WI38 (cell line): Measurements from ENCODE around the gene OCA2.

Experiments
- H3K4me3 ChIP-seq: 2 replicates; pipeline ENCODE4 v1.5.1; 2011; ENCODE audit warnings: low read depth, mild to moderate bottlenecking, control low read depth, low read length
- CTCF ChIP-seq: IDR thresholded peaks from 2 replicates; pipeline ENCODE4 v1.5.1; 2012; ENCODE audit warnings: low read depth, mild to moderate bottlenecking, control low read depth, low read length

The OCA2 gene

GRCh38 chr15:28027714-28028076 is 71.4 kb downstream of the OCA2 start:
- no peak for TF ChIP-seq CTCF
- no peak overlapping the region for H3K4me3 ChIP-seq

GRCh38 chr15:28026764-28027713 is 72.1 kb downstream of the OCA2 start:
- no peak overlapping the region for H3K4me3 ChIP-seq
- no peak for TF ChIP-seq CTCF

GRCh38 chr15:28026221-28026620 is 72.9 kb downstream of the OCA2 start:
- no peak for TF ChIP-seq CTCF
- no peak overlapping the region for H3K4me3 ChIP-seq

GRCh38 chr15:28025413-28025812 is 73.7 kb downstream of the OCA2 start:
- no peak overlapping the region for H3K4me3 ChIP-seq
- TF ChIP-seq CTCF = no peak

GRCh38 chr15:28024889-28025250 is 74.2 kb downstream of the OCA2 start:
- no peak overlapping the region for H3K4me3 ChIP-seq
- no peak for TF ChIP-seq CTCF

- no peak for TF ChIP-seq CTCF
- no peak overlapping the region for H3K4me3 ChIP-seq
Measured at GRCh38 chr15:28023933-28024888, 74.9 kb downstream of the OCA2 start.
